ENCODE measurements around the gene SLC30A1.

SLC30A1 gene

GRCh38 chr1:211620097-211620496 lies 41.1 kb upstream of the SLC30A1 start:
- DNase-seq (ENCODE audit: low read depth, low spot score), result no peak

GRCh38 chr1:211619033-211619996 lies 40.4 kb upstream of the SLC30A1 start:
- in situ Hi-C loops (cut with HindIII; ENCODE audit: low sequenced_read_pairs), result no loop called here
- no peak for TF ChIP-seq CTCF (IDR thresholded peaks at IDR 0.05; ENCODE audit: low read depth, low read length)
- H3K4me3 ChIP-seq (ENCODE audit: low read depth, low read length), result no peak overlapping the region
- DNase-seq (ENCODE audit: low read depth, low spot score), result no peak

More at GRCh38 chr1:211620097-211620496, 41.1 kb upstream of the SLC30A1 start:
- TF ChIP-seq CTCF (IDR thresholded peaks at IDR 0.05; ENCODE audit: low read depth, low read length), result no peak
- no peak overlapping the region for H3K4me3 ChIP-seq (ENCODE audit: low read depth, low read length)
- in situ Hi-C loops (cut with HindIII; ENCODE audit: low sequenced_read_pairs), result no loop called here

DNA sequence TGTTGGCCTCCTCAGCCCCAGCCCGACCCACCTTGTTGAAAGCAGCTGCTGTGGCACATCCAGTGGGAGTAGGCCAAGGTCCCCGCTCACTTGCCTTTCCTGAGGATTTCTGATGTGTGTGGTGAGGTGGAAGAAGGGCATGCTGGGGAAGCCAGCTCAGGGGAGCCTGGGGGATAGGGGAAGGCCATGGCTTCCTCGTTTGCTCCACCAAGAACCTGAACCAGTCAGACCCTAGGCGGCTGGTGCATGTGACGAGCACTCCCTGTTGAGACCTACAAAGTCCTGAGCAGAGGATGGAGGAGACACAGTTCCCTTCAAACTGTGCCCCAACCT lies 38.0 kb upstream of the SLC30A1 start:
- no peak for DNase-seq (ENCODE audit: low read depth, low spot score)
- in situ Hi-C loops (cut with HindIII; ENCODE audit: low sequenced_read_pairs), result no loop called here
- no peak overlapping the region for H3K4me3 ChIP-seq (ENCODE audit: low read depth, low read length)
- no peak for TF ChIP-seq CTCF (IDR thresholded peaks at IDR 0.05; ENCODE audit: low read depth, low read length)

DNA sequence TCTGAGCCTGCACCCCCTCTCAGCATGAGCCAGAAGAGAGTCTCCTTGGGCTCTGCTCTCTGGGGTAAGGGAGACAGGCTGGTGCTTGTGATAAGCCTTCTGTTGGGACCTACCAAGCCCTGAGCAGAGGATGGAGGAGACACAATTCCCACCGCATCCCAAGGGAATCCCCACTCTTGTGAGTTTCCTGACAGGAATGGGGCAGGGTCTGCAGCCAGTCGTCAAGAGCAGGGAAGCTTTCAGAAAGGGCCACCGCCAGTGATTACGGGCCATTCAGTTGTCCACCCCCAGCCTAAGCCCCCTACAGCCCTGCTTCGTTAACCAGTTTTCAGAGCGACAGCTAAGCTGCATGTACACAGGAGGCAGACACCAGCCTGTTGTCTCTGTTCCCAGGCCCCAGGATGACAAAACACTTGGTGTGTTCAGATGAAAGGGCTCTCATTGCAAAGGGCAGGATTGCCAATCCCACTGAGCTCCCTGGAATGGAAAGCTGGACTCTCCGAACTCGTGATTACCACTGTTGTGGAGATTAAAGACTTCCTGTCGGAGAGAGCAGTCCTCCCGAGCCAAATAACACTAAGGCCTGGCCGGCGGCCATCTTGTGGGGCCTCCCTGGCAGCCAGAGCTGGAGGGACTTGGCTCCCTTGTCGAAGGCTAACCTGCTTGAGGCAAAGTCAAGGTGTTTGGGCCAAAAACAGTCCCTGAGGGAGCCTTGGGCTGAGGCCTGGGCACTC lies 37.4 kb upstream of the SLC30A1 start:
- no peak overlapping the region for H3K4me3 ChIP-seq (ENCODE audit: low read depth, low read length)
- no peak for DNase-seq (ENCODE audit: low read depth, low spot score)
- in situ Hi-C loops (cut with HindIII; ENCODE audit: low sequenced_read_pairs), result no loop called here
- no peak for TF ChIP-seq CTCF (IDR thresholded peaks at IDR 0.05; ENCODE audit: low read depth, low read length)

DNA sequence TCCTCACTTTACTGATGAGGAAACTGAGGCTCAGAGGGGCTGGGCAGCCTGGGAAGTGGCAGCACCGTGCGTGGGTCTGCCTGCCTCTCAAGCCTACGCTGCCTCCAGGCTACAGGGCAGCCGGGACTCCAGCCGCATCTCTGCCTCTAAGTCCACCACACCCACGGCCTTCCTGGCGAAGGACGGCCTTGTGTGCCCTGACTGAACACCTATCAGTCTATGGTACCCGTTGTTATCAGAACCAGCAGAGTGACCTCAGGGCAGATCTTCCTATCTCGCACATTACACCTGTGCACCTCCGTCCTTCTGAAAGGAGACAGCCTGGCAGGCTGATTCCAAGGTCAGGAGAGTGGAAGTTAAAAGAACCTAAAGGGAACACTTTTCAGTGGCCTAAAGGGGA lies 35.7 kb upstream of the SLC30A1 start:
- no peak for DNase-seq (ENCODE audit: low read depth, low spot score)
- in situ Hi-C loops (cut with HindIII; ENCODE audit: low sequenced_read_pairs), result no loop called here
- no peak for TF ChIP-seq CTCF (IDR thresholded peaks at IDR 0.05; ENCODE audit: low read depth, low read length)
- no peak overlapping the region for H3K4me3 ChIP-seq (ENCODE audit: low read depth, low read length)

DNA sequence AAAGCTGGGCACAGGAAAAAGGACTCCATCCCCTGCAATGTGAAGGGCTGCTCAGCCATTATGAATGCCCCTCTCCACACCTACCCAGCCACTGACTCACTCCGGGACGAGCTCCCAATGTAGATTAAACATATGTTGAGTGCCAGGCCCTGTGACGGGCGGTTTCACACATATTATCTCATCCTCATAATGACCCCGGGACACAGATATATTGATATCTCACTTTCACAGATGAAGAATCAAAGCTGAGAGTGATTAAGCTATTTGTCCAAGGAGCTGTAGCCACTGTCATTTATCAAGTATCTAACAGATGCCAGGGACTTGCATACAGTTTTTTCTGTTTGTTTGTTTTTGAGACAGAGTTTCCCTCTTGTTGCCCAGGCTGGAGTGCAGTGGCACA lies 35.0 kb upstream of the SLC30A1 start:
- no peak overlapping the region for H3K4me3 ChIP-seq (ENCODE audit: low read depth, low read length)
- no peak for TF ChIP-seq CTCF (IDR thresholded peaks at IDR 0.05; ENCODE audit: low read depth, low read length)
- in situ Hi-C loops (cut with HindIII; ENCODE audit: low sequenced_read_pairs), result no loop called here
- DNase-seq (ENCODE audit: low read depth, low spot score), result no peak

Data from astrocyte of the spinal cord (primary cell).